Duodenal mucosa (tissue), 2 donors: Measurements from ENCODE around the gene PPP2R1B.
"Not testable (repeated sequence)": the region's sequence is repeated elsewhere in the genome, so short reads cannot be mapped to it uniquely, and the experiment has no call there.

Source experiments
- H3K27ac ChIP-seq: one replicate; pipeline ENCODE4 v1.7.0; 2013; ENCODE audit warnings: low read depth, low read length
- H3K27me3 ChIP-seq, 2 donors: one replicate each; pipeline ENCODE4 v1.7.0; 2013; ENCODE audit warnings: low read length in 2 of 2, control low read depth in 1 of 2; ENCODE audit not compliant: insufficient read depth in 2 of 2, control insufficient read depth in 1 of 2
- H3K36me3 ChIP-seq, 2 donors: one replicate each; pipeline ENCODE4 v1.7.0; 2013; ENCODE audit warnings: low read length in 2 of 2, control low read depth in 1 of 2; ENCODE audit not compliant: insufficient read depth in 2 of 2, control insufficient read depth in 1 of 2
- H3K4me1 ChIP-seq, 2 donors: one replicate each; pipeline ENCODE4 v1.7.0; 2013; ENCODE audit warnings: low read length in 2 of 2, control low read depth in 1 of 2; ENCODE audit not compliant: insufficient read depth in 2 of 2, control insufficient read depth in 1 of 2
- H3K4me3 ChIP-seq, 2 donors: one replicate each; pipeline ENCODE4 v1.7.0; 2013; ENCODE audit warnings: low read length in 2 of 2, low read depth in 1 of 2
- H3K9ac ChIP-seq, 2 donors: one replicate each; pipeline ENCODE4 v1.7.0; 2013; ENCODE audit warnings: low read length in 2 of 2, low read depth in 1 of 2
- H3K9me3 ChIP-seq, 2 donors: one replicate each; pipeline ENCODE4 v1.7.0; 2013; ENCODE audit warnings: low read length in 2 of 2, control low read depth in 1 of 2; ENCODE audit not compliant: control insufficient read depth in 1 of 2

PPP2R1B gene

GRCh38 chr11:111718436-111718835 lies 47.8 kb downstream of the PPP2R1B start:
- no peak overlapping the region for H3K27ac ChIP-seq
- no peak overlapping the region for H3K9ac ChIP-seq
- no peaks in the 10 kb centered on the region for H3K27me3 ChIP-seq
- no peak overlapping the region for H3K4me3 ChIP-seq
- H3K36me3 ChIP-seq: peaks cover 37 to 60% of the 10 kb centered on the region in 2 donors
- no peaks in the 10 kb centered on the region for H3K9me3 ChIP-seq
- peaks cover 0 to 7% of the 10 kb centered on the region in 2 donors for H3K4me1 ChIP-seq

GRCh38 chr11:111717660-111718059 lies 48.5 kb downstream of the PPP2R1B start:
- H3K9ac ChIP-seq, H3K4me1 ChIP-seq, H3K27me3 ChIP-seq, H3K27ac ChIP-seq, H3K4me3 ChIP-seq, H3K9me3 ChIP-seq: not testable (repeated sequence)
- H3K36me3 ChIP-seq: peaks cover 30 to 59% of the 10 kb centered on the region in 2 donors

- no peaks in the 10 kb centered on the region for H3K9me3 ChIP-seq
- no peak overlapping the region for H3K27ac ChIP-seq
- H3K27me3 ChIP-seq: no peaks in the 10 kb centered on the region
- peaks cover 14 to 54% of the 10 kb centered on the region in 2 donors for H3K36me3 ChIP-seq
- H3K4me3 ChIP-seq: no peak overlapping the region
- no peaks in the 10 kb centered on the region for H3K4me1 ChIP-seq
- no peak overlapping the region for H3K9ac ChIP-seq
These were observed 50.9 kb downstream of the PPP2R1B start for GRCh38 chr11:111715142-111715816.

- Histone ChIP-seq H3K36me3 (peaks cover 11 to 51% of the 10 kb centered on the region in 2 donors), H3K27me3 (no peaks in the 10 kb centered on the region), H3K4me3 (no peak overlapping the region), H3K9ac (no peak overlapping the region), H3K4me1 (no peaks in the 10 kb centered on the region), H3K27ac (no peak overlapping the region), H3K9me3 (no peaks in the 10 kb centered on the region)
These were observed 51.7 kb downstream of the PPP2R1B start for GRCh38 chr11:111714522-111714921.

GRCh38 chr11:111707691-111708067 lies 58.5 kb downstream of the PPP2R1B start:
- Histone ChIP-seq H3K27me3 (no peaks in the 10 kb centered on the region), H3K9ac (no peak overlapping the region), H3K36me3 (peaks cover 42 to 63% of the 10 kb centered on the region in 2 donors), H3K9me3 (no peaks in the 10 kb centered on the region), H3K27ac (no peak overlapping the region), H3K4me3 (no peak overlapping the region), H3K4me1 (no peaks in the 10 kb centered on the region)

- no peaks in the 10 kb centered on the region for H3K27me3 ChIP-seq
- no peaks in the 10 kb centered on the region for H3K9me3 ChIP-seq
- peaks cover 41 to 63% of the 10 kb centered on the region in 2 donors for H3K36me3 ChIP-seq
- no peak overlapping the region for H3K27ac ChIP-seq
- H3K9ac ChIP-seq: no peak overlapping the region
- H3K4me1 ChIP-seq: no peaks in the 10 kb centered on the region
- H3K4me3 ChIP-seq: no peak overlapping the region
These were observed 59.0 kb downstream of the PPP2R1B start for GRCh38 chr11:111707039-111707690.

GRCh38 chr11:111703576-111703975 lies 62.6 kb downstream of the PPP2R1B start:
- Histone ChIP-seq H3K9ac (no peak overlapping the region), H3K27ac (no peak overlapping the region), H3K4me3 (no peak overlapping the region), H3K36me3 (peaks cover 33 to 48% of the 10 kb centered on the region in 2 donors), H3K27me3 (no peaks in the 10 kb centered on the region), H3K4me1 (no peaks in the 10 kb centered on the region), H3K9me3 (no peaks in the 10 kb centered on the region)

- no peak overlapping the region for H3K4me3 ChIP-seq
- H3K9ac ChIP-seq: no peak overlapping the region
- H3K36me3 ChIP-seq: peaks cover 33 to 42% of the 10 kb centered on the region in 2 donors
- H3K4me1 ChIP-seq: no peaks in the 10 kb centered on the region
- H3K9me3 ChIP-seq: no peaks in the 10 kb centered on the region
- no peak overlapping the region for H3K27ac ChIP-seq
- H3K27me3 ChIP-seq: no peaks in the 10 kb centered on the region
These were observed 63.6 kb downstream of the PPP2R1B start for GRCh38 chr11:111702623-111703022.

GRCh38 chr11:111700162-111700561 lies 66.0 kb downstream of the PPP2R1B start:
- H3K9ac ChIP-seq: no peak overlapping the region
- H3K27ac ChIP-seq: no peak overlapping the region
- peaks cover 25 to 35% of the 10 kb centered on the region in 2 donors for H3K36me3 ChIP-seq
- H3K9me3 ChIP-seq: no peaks in the 10 kb centered on the region
- H3K4me3 ChIP-seq: no peak overlapping the region
- H3K4me1 ChIP-seq: no peaks in the 10 kb centered on the region
- no peaks in the 10 kb centered on the region for H3K27me3 ChIP-seq

- Histone ChIP-seq H3K4me1 (peaks cover 0 to 4% of the 10 kb centered on the region in 2 donors), H3K27me3 (no peaks in the 10 kb centered on the region), H3K9me3 (no peaks in the 10 kb centered on the region), H3K36me3 (peaks cover 20 to 35% of the 10 kb centered on the region in 2 donors), H3K27ac (no peak overlapping the region), H3K9ac (no peak overlapping the region), H3K4me3 (no peak overlapping the region)
These were observed 66.5 kb downstream of the PPP2R1B start for GRCh38 chr11:111699579-111700156.
